NCI-H2081 treated with DMSO at 0.1 percent for 48 hours (cell line): ENCODE data around the gene NSMF.
"Not testable (repeated sequence)": the region's sequence is repeated elsewhere in the genome, so short reads cannot be mapped to it uniquely, and the experiment has no call there.

ENCODE experiments used
- DNase-seq: peaks from one replicate; lab custom pipeline; 2025; lab: John Stamatoyannopoulos, UW

Gene NSMF

GRCh38 chr9:137410236-137410890 lies 48.8 kb downstream of the NSMF start:
- DNase-seq, result not testable (repeated sequence)

- no peak for DNase-seq
Measured at GRCh38 chr9:137409515-137409914, 49.6 kb downstream of the NSMF start.

- DNase-seq, result no peak
Measured at GRCh38 chr9:137408651-137409405, 50.3 kb downstream of the NSMF start.

GRCh38 chr9:137407590-137408300 lies 51.4 kb downstream of the NSMF start:
- no peak for DNase-seq

- DNase-seq, result no peak
Measured at GRCh38 chr9:137406876-137407589, 52.1 kb downstream of the NSMF start.

GRCh38 chr9:137406085-137406760 lies 52.9 kb downstream of the NSMF start:
- DNase-seq, result no peak

- DNase-seq, result no peak
Measured at GRCh38 chr9:137405677-137406081, 53.5 kb downstream of the NSMF start.

- DNase-seq, result no peak
Measured at GRCh38 chr9:137404961-137405567, 54.1 kb downstream of the NSMF start.

- DNase-seq, result no peak
Measured at GRCh38 chr9:137403269-137403668, 55.9 kb downstream of the NSMF start.

GRCh38 chr9:137402746-137403145 lies 56.4 kb downstream of the NSMF start:
- no peak for DNase-seq

- DNase-seq, result no peak
Measured at GRCh38 chr9:137398561-137399468, 60.3 kb downstream of the NSMF start.

- DNase-seq, result no peak
Measured at GRCh38 chr9:137397675-137398423, 61.3 kb downstream of the NSMF start.
